NCI-H1092 (cell line): ENCODE results near the gene TOX2.

Experiments used
- DNase-seq: peaks from one replicate; lab custom pipeline; 2025; lab: John Stamatoyannopoulos, UW

Gene TOX2

GRCh38 chr20:43940518-43941225, 26.0 kb downstream of the TOX2 start:
- no peak for DNase-seq

- DNase-seq, result no peak
These were observed 27.0 kb downstream of the TOX2 start for GRCh38 chr20:43941476-43942200.

DNA sequence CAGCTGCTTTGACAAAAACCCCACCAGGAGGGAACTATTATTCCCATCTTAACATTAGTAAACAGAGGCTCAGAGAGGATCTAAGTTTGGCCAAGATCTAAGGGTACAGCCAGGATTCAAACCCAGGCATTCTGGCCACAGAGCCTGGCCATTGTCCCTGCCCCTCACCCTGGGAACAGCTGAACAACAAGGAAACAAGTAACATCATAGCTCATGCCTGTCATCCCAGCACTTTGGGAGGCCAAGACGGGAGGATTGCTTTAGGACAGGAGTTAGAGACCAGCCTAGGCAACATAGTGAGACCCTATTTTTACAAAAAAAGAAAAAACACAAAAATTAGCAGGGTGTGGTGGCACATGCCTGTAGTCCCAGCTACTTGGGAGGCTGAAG, 27.5 kb downstream of the TOX2 start:
- no peak for DNase-seq

- no peak for DNase-seq
These were observed 28.1 kb downstream of the TOX2 start for GRCh38 chr20:43942667-43943285.

DNA sequence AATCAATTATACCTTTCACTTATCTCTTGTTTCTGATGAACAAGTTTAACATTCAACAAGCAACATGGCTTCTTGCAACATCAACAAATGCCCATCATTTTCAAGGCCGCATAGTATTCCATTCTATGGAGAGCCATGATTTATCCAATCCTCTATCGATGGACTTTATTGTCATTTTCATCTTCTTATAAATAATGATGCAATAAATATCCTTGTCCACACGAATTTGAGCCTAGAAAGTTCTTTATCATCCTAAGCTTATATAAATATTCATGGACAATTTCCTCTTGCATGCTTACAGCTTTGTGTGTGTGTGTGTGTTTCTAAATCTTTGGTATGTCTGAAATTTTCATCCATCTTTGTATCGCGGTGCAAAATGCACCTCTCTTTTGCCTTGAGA, 29.1 kb downstream of the TOX2 start:
- no peak for DNase-seq

- DNase-seq, result no peak
These were observed 30.1 kb downstream of the TOX2 start for GRCh38 chr20:43944653-43945235.

DNA sequence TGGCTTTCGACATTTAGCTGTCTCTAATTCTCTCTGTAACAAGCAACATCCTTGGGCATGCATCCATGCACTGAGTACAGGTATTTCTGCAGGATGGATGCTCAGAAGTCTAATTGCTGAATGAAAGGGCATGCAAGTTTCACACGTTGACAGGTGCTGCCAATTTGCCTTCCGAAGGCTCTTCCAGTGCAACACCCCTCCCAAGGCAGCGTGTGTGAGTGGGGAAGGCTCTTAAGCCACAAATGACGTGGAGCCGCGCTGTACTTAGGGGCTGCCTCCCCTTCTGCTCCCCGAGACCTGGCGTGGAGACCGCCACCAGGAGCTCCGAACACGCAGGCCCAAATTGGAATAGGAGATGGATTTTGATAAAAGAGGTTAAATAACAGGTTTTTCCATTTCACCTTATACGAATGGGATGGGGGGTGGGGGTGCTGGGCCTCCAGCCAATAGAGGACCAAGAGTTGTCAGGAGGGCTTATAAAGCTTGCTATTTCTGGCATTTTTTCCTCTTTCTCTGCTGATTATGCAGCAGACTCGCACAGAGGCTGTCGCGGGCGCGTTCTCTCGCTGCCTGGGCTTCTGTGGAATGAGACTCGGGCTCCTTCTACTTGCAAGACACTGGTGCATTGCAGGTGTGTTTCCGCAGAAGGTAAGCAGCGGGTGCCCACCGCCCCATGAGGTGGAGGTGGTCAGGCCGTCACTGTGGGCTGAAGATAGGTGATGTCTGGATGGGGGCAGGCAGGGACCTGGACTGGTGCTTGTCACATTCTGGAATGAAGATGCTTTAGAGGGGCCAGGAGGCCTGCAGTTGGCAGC, 30.9 kb downstream of the TOX2 start:
- DNase-seq, result no peak

- DNase-seq, result no peak
These were observed 31.5 kb downstream of the TOX2 start for GRCh38 chr20:43946206-43946491.

- DNase-seq, result no peak
These were observed 32.1 kb downstream of the TOX2 start for GRCh38 chr20:43946659-43947315.

- DNase-seq, result no peak
These were observed 32.7 kb downstream of the TOX2 start for GRCh38 chr20:43947316-43947710.

- no peak for DNase-seq
These were observed 33.8 kb downstream of the TOX2 start for GRCh38 chr20:43948455-43948854.

- no peak for DNase-seq
These were observed 34.6 kb downstream of the TOX2 start for GRCh38 chr20:43949248-43949647.

- no peak for DNase-seq
These were observed 35.3 kb downstream of the TOX2 start for GRCh38 chr20:43949741-43950618.

- no peak for DNase-seq
These were observed 39.4 kb downstream of the TOX2 start for GRCh38 chr20:43953919-43954592.

GRCh38 chr20:43954704-43955061, 40.0 kb downstream of the TOX2 start:
- no peak for DNase-seq

DNA sequence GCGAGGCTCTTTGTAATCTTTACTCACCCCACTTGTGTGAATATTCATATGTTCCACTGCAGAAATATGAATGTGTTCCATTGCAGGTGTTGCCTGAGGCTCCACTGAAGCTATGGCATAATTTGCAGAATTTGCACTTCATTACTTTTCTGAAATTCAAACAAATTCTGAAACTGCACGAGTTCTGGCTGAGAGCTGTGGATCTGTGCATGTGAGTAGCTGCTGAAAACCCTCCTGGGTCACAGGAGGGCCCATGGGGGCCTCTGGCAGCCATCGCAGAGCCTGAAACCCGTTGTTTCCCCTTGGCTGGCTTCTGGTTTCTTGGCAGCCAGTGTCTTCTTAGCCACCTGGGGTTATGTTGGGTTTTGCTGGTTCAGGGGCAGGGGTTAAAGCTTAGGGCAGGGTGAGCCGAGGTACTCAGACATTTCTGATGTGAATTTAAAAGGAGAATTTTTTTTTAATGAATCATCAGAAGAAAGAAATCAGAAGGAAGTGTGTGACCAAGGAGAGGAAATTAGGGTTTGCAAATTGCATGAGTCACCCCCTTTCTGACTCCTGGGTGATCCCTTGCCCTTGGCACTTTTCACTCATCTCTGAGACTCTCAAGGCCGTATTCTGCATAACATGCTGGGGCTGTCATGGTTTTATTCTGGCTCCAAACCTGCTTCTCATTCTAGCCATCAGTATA, 40.6 kb downstream of the TOX2 start:
- no peak for DNase-seq

GRCh38 chr20:43955750-43956191, 41.1 kb downstream of the TOX2 start:
- no peak for DNase-seq

- DNase-seq, result no peak
These were observed 42.7 kb downstream of the TOX2 start for GRCh38 chr20:43957392-43957791.

- DNase-seq, result no peak
These were observed 44.0 kb downstream of the TOX2 start for GRCh38 chr20:43958626-43959025.
